H1 (cell line): ENCODE measurements around the gene SGCG. TPM values are rescaled to one million over a fixed set of nuclear protein-coding genes. Genes with fewer than 3 reads are reported as not detected.

ENCODE experiments used
- CTCF ChIA-PET: fragments of 300-600 bp; sonication (Branson Sonifier 250); formaldehyde crosslinking; loops from one replicate; lab custom pipeline; 2021; ENCODE audit not compliant: partially characterized antibody; lab: Charles Lee
- POLR2A ChIA-PET: fragments of 300-600 bp; sonication (Branson Sonifier 250); formaldehyde crosslinking; loops from one replicate; lab custom pipeline; 2021; ENCODE audit warnings: inconsistent platforms; ENCODE audit not compliant: partially characterized antibody; lab: Charles Lee
- DNase-seq, 2 experiments: peaks; one replicate each; pipeline versions ENCODE4 v3.0.0 to v3.0.0-alpha.2; 2010 to 2022; ENCODE audit warnings: low spot score in 2 of 2, low read depth in 1 of 2, mixed read lengths in 1 of 2
- FAIRE-seq: peaks from 2 replicates; lab custom pipeline; 2011; peaks lifted over from hg19 to GRCh38; lab: Jason Lieb, UNC
- H2AFZ ChIP-seq: 2 replicates; pipeline ENCODE4 v1.8.1; 2012; ENCODE audit warnings: low read length, inconsistent platforms
- H2AK5ac ChIP-seq: 2 replicates; pipeline ENCODE4 v1.6.1; 2013; ENCODE audit warnings: low read depth, low read length
- H2BK120ac ChIP-seq: replicated peaks from 2 replicates; pipeline ENCODE3; 2013; ENCODE audit warnings: low read depth, low read length, inconsistent platforms
- H2BK12ac ChIP-seq: 2 replicates; pipeline ENCODE4 v1.6.1; 2013; ENCODE audit warnings: low read depth, low read length
- H2BK15ac ChIP-seq: 2 replicates; pipeline ENCODE4 v1.6.1; 2013; ENCODE audit warnings: low read length
- H2BK20ac ChIP-seq: 2 replicates; pipeline ENCODE4 v1.6.1; 2013; ENCODE audit warnings: low read length
- H2BK5ac ChIP-seq: 2 replicates; pipeline ENCODE4 v1.6.1; 2013; ENCODE audit warnings: low read depth, low read length
- H3K14ac ChIP-seq: 2 replicates; pipeline ENCODE4 v1.6.1; 2013; ENCODE audit warnings: inconsistent platforms; ENCODE audit not compliant: insufficient read length
- H3K18ac ChIP-seq: 2 replicates; pipeline ENCODE4 v1.6.1; 2013; ENCODE audit warnings: low read length; ENCODE audit errors: extremely low read depth
- H3K23ac ChIP-seq: 2 replicates; pipeline ENCODE4 v1.6.1; 2013; ENCODE audit warnings: inconsistent platforms; ENCODE audit not compliant: insufficient read length
- H3K23me2 ChIP-seq: 2 replicates; pipeline ENCODE4 v1.6.1; 2013; ENCODE audit warnings: low read depth, low read length
- H3K27ac ChIP-seq: 2 replicates; pipeline ENCODE4 v1.6.1; 2011; ENCODE audit warnings: low read depth, low read length, inconsistent platforms
- H3K27me3 ChIP-seq, 4 experiments: replicated peaks in 1 of 4; 1 replicate in 1 of 4; 2 replicates in 3 of 4; pipeline versions ENCODE4 v1.6.1 to v1.8.1; 2011 to 2013; ENCODE audit warnings: low read length in 3 of 4, mild to moderate bottlenecking in 3 of 4, inconsistent platforms in 2 of 4, mixed read lengths in 2 of 4, moderate library complexity in 1 of 4; ENCODE audit not compliant: control insufficient read depth in 3 of 4, insufficient read depth in 3 of 4; ENCODE audit errors: extremely low read depth in 1 of 4
- H3K36me3 ChIP-seq, 4 experiments: 2 replicates each; pipeline versions ENCODE4 v1.6.1 to v1.8.1; 2011 to 2013; ENCODE audit warnings: mild to moderate bottlenecking in 4 of 4, low read length in 3 of 4, moderate library complexity in 2 of 4, control low read depth in 1 of 4, inconsistent platforms in 1 of 4; ENCODE audit not compliant: insufficient read depth in 4 of 4, control insufficient read depth in 2 of 4
- H3K4ac ChIP-seq: replicated peaks from 2 replicates; pipeline ENCODE3; 2013; ENCODE audit warnings: low read length, low read depth, mixed read lengths, inconsistent platforms; ENCODE audit not compliant: insufficient read length
- H3K4me1 ChIP-seq, 4 experiments: replicated peaks in 1 of 4; 1 replicate in 1 of 4; 2 replicates in 3 of 4; pipeline versions ENCODE4 v1.6.1 to v1.8.1; 2011 to 2013; ENCODE audit warnings: low read length in 3 of 4, inconsistent platforms in 2 of 4, mixed read lengths in 1 of 4; ENCODE audit not compliant: insufficient read depth in 4 of 4, control insufficient read depth in 3 of 4
- H3K4me2 ChIP-seq, 2 experiments: 2 replicates each; pipeline versions ENCODE4 v1.6.1 to v1.8.1; 2011 to 2013; ENCODE audit warnings: low read depth in 2 of 2, low read length in 2 of 2, control low read depth in 1 of 2, inconsistent platforms in 1 of 2, mild to moderate bottlenecking in 1 of 2; ENCODE audit not compliant: insufficient read depth in 1 of 2
- H3K4me3 ChIP-seq, 4 experiments: fragments of 200-600, 300-600 bp in 1 of 4; sonication (generic), shearing (Covaris generic), sonication (Bioruptor Twin) in 1 of 4; 2 replicates each; pipeline versions ENCODE4 v1.5.1 to v1.8.1; 2011 to 2016; ENCODE audit warnings: low read length in 4 of 4, low read depth in 3 of 4, control low read depth in 2 of 4, inconsistent platforms in 2 of 4, mild to moderate bottlenecking in 2 of 4, mixed read lengths in 1 of 4, moderate library complexity in 1 of 4; ENCODE audit not compliant: insufficient read depth in 2 of 4; ENCODE audit errors: extremely low read depth in 1 of 4
- H3K56ac ChIP-seq: replicated peaks from 2 replicates; pipeline ENCODE3; 2013; ENCODE audit warnings: low read depth, mild to moderate bottlenecking, mixed read lengths, low read length, inconsistent platforms; ENCODE audit not compliant: insufficient read length
- H3K79me1 ChIP-seq: 2 replicates; pipeline ENCODE4 v1.6.1; 2013; ENCODE audit warnings: low read depth, low read length, control low read depth
- H3K79me2 ChIP-seq, 2 experiments: 2 replicates each; pipeline versions ENCODE4 v1.6.1 to v1.8.1; 2012 to 2013; ENCODE audit warnings: low read length in 2 of 2, mild to moderate bottlenecking in 2 of 2, inconsistent platforms in 1 of 2; ENCODE audit not compliant: insufficient read depth in 2 of 2, control insufficient read depth in 1 of 2
- H3K9ac ChIP-seq, 4 experiments: replicated peaks in 1 of 4; 1 replicate in 1 of 4; 2 replicates in 3 of 4; pipeline versions ENCODE4 v1.6.1 to v1.8.1; 2011 to 2013; ENCODE audit warnings: low read depth in 3 of 4, low read length in 3 of 4, control low read depth in 2 of 4, mild to moderate bottlenecking in 2 of 4, moderate library complexity in 2 of 4, inconsistent platforms in 1 of 4; ENCODE audit errors: extremely low read depth in 1 of 4
- H3K9me3 ChIP-seq, 2 experiments: 2 replicates each; pipeline versions ENCODE4 v1.6.1 to v1.8.1; 2012 to 2013; ENCODE audit warnings: mild to moderate bottlenecking in 2 of 2, moderate library complexity in 2 of 2, control low read depth in 1 of 2, inconsistent platforms in 1 of 2, low read depth in 1 of 2, low read length in 1 of 2, mixed read lengths in 1 of 2; ENCODE audit not compliant: insufficient read depth in 2 of 2
- H4K20me1 ChIP-seq, 2 experiments: replicated peaks in 1 of 2; 2 replicates each; pipeline versions ENCODE3 to v1.8.1; 2011 to 2013; ENCODE audit warnings: inconsistent platforms in 2 of 2, low read length in 2 of 2, mild to moderate bottlenecking in 1 of 2; ENCODE audit not compliant: insufficient read depth in 2 of 2, control insufficient read depth in 1 of 2
- H4K5ac ChIP-seq: 2 replicates; pipeline ENCODE4 v1.6.1; 2013; ENCODE audit warnings: low read length, low read depth, mixed read lengths, inconsistent platforms; ENCODE audit not compliant: insufficient read length
- H4K8ac ChIP-seq: 2 replicates; pipeline ENCODE4 v1.8.0; 2013; ENCODE audit warnings: mild to moderate bottlenecking, moderate library complexity, low read length, inconsistent platforms; ENCODE audit not compliant: insufficient read depth; ENCODE audit errors: extremely low read depth
- H4K91ac ChIP-seq: replicated peaks from 2 replicates; pipeline ENCODE3; 2013; ENCODE audit warnings: low read length, mixed read lengths, inconsistent platforms; ENCODE audit not compliant: insufficient read length
- BACH1 ChIP-seq: IDR thresholded peaks from 2 replicates; pipeline ENCODE4 v1.6.1; 2012; ENCODE audit warnings: low read length, improper control_type of control experiment
- CBX8 ChIP-seq: fragments of 300-800, 300-1000 bp; sonication (generic); IDR thresholded peaks from 2 replicates; pipeline ENCODE4 v1.7.1; 2016; ENCODE audit warnings: low read depth, low read length, borderline replicate concordance
- CEBPB ChIP-seq: IDR thresholded peaks from 2 replicates; pipeline ENCODE4 v1.6.1; 2012; ENCODE audit warnings: low read depth, low read length
- EZH2 ChIP-seq: fragments of 200-600 bp; sonication (generic); IDR thresholded peaks from 2 replicates; pipeline ENCODE4 v1.7.1; 2012; ENCODE audit warnings: low read depth, mild to moderate bottlenecking, moderate library complexity, low read length, inconsistent platforms; ENCODE audit not compliant: severe bottlenecking
- NRF1 ChIP-seq: IDR thresholded peaks from 2 replicates; pipeline ENCODE4 v1.6.1; 2011; ENCODE audit warnings: mild to moderate bottlenecking, low read depth, low read length, improper control_type of control experiment
- PHF8 ChIP-seq: fragments of 200-600 bp; sonication (generic); conservative IDR thresholded peaks from 2 replicates; pipeline ENCODE4 v1.7.1; 2012; ENCODE audit warnings: low read depth, mild to moderate bottlenecking, inconsistent platforms, low read length, moderate library complexity
- POLR2AphosphoS5 ChIP-seq: IDR thresholded peaks from 2 replicates; pipeline ENCODE4 v1.6.1; 2011; ENCODE audit warnings: low read depth, low read length
- RAD21 ChIP-seq, 2 experiments: IDR thresholded peaks in 1 of 2; conservative IDR thresholded peaks in 1 of 2; 2 replicates each; pipeline ENCODE4 v1.6.1; 2011; ENCODE audit warnings: low read depth in 2 of 2, low read length in 2 of 2, improper control_type of control experiment in 1 of 2, inconsistent platforms in 1 of 2, mild to moderate bottlenecking in 1 of 2, moderate library complexity in 1 of 2
- RNF2 ChIP-seq: fragments of 200-900, 300-1000 bp; sonication (generic); IDR thresholded peaks from 2 replicates; pipeline ENCODE4 v1.7.1; 2016; ENCODE audit warnings: borderline replicate concordance, low read depth, mild to moderate bottlenecking, antibody characterized with exemption, low read length; ENCODE audit not compliant: poor library complexity, severe bottlenecking; ENCODE audit errors: missing control alignments
- SAP30 ChIP-seq: fragments of 300-600 bp; sonication (generic); IDR thresholded peaks from 2 replicates; pipeline ENCODE4 v1.7.1; 2012; ENCODE audit warnings: low read length, moderate library complexity, mild to moderate bottlenecking, inconsistent platforms; ENCODE audit not compliant: insufficient read depth, insufficient replicate concordance
- SRF ChIP-seq: IDR thresholded peaks from 2 replicates; pipeline ENCODE4 v1.6.1; 2011; ENCODE audit warnings: mild to moderate bottlenecking, low read depth, low read length, moderate library complexity
- TAF1 ChIP-seq: IDR thresholded peaks from 2 replicates; pipeline ENCODE4 v1.6.1; 2011; ENCODE audit warnings: mild to moderate bottlenecking, low read depth, low read length
- TBP ChIP-seq: IDR thresholded peaks from 2 replicates; pipeline ENCODE4 v1.6.1; 2011; ENCODE audit warnings: low read depth, low read length, improper control_type of control experiment
- WGBS, 2 experiments: shearing (Covaris generic) in 1 of 2; methylation state at CpG; one replicate each; pipeline versions ENCODE4 v1.1.6 to v1.1.7; 2013 to 2015; ENCODE audit warnings: low lambda C conversion rate in 2 of 2, mixed read lengths in 2 of 2, inconsistent platforms in 1 of 2, low coverage in 1 of 2, missing lambda C conversion rate in 1 of 2; ENCODE audit not compliant: insufficient replicate concordance in 2 of 2, insufficient coverage in 1 of 2, insufficient read length in 1 of 2; ENCODE audit errors: extremely low coverage in 1 of 2, missing lambda C conversion rate in 1 of 2; 5-methylcytosine and 5-hydroxymethylcytosine counted together
- polyA plus RNA-seq, 7 experiments: library from polyadenylated mRNA; depleted of rRNA in 3 of 7; stranded (reverse) in 5 of 7; unstranded in 2 of 7; fragments of >200 nt in 5 of 7; fragments of 200-250 nt in 2 of 7; gene quantifications; 1 replicate in 5 of 7; 2 replicates in 1 of 7; 4 replicates in 1 of 7; pipeline versions ENCODE4 v1.2.1 to v1.2.3, GENCODE V29; 2011 to 2013; ENCODE audit warnings: missing spikeins in 2 of 7, mixed read lengths in 2 of 7
- total RNA-seq: library from RNA; stranded (reverse); fragmentation: NEBNext Ultra II Directional; extraction: Animal tissue kit (Norgen Biotek cat#: 25700); gene quantifications from 2 replicates; pipeline ENCODE4 v1.2.1, GENCODE V29; 2021

SGCG gene
- total and polyA plus RNA-seq, 2 of the 8 experiments (the other 6 are each of a cell fraction or from before 2014, with no cell fraction given): 0.05 TPM; not detected in 1

DNA sequence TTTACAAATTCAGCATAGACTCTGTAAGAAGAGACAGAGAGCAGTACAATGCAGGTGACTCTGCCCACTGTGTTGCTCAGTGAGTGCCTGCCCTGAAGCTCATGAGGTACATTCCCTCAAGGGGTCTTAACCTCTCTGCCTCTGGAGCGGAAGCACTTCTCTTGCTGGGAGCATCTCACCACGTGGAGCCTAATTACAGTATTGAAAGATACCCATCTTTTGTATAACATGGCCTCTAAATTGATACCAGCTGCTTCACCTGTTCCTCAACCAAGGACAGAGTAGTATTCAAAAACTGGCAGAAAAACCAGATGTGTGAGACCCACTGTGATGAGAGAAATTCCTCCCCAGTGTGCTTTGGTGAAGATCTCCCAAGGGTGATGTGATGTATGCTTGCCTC lies 175.6 kb downstream of the SGCG start:
- Histone ChIP-seq H3K27ac (no peak overlapping the region), H4K5ac (no peak overlapping the region), H2AK5ac (no peak overlapping the region), H4K8ac (no peak overlapping the region), H2BK20ac (no peak overlapping the region), H3K27me3 (no peaks in the 10 kb centered on the region), H3K79me2 (no peaks in the 10 kb centered on the region; a peak in 1 of 4 replicates), H3K23me2 (no peaks in the 10 kb centered on the region), H4K91ac (no peak overlapping the region), H2AFZ (no peak overlapping the region), H3K4ac (no peak overlapping the region), H3K79me1 (no peaks in the 10 kb centered on the region), H2BK120ac (no peak overlapping the region), H3K4me2 (no peak overlapping the region), H3K9me3 (no peaks in the 10 kb centered on the region), H3K36me3 (peaks cover 2 to 63% (median 30%) of the 10 kb centered on the region in 4 experiments; a peak in 7 of 8 replicates), H3K56ac (no peak overlapping the region), H3K14ac (no peak overlapping the region), H3K4me1 (no peaks in the 10 kb centered on the region), H2BK5ac (no peak overlapping the region), H2BK15ac (no peak overlapping the region), H3K4me3 (no peak overlapping the region), H2BK12ac (no peak overlapping the region), H4K20me1 (peaks cover 0 to 6% of the 10 kb centered on the region in 2 experiments), H3K18ac (no peak overlapping the region), H3K23ac (no peak overlapping the region), H3K9ac (no peak overlapping the region)
- FAIRE-seq: no peak
- ChIA-PET POLR2A (no interaction called here), CTCF (no interaction called here)
- WGBS, 2 experiments: 90% methylated on average over 2 of the region's 2 CpGs; no CpG with 5 or more reads in 1 of the 2 experiments
- no peak for DNase-seq
- TF ChIP-seq EZH2 (no peak), NRF1 (no peak), TAF1 (no peak), RNF2 (no peak), SAP30 (no peak), POLR2AphosphoS5 (no peak), TBP (no peak), PHF8 (no peak), CEBPB (no peak), SRF (no peak), BACH1 (no peak), CBX8 (no peak), RAD21 (IDR thresholded peaks at IDR 0.05 in 1 of 2, conservative IDR thresholded peaks at IDR 0.05 in 1 of 2; ENCODE audit: low read depth in 2 of 2, low read length in 2 of 2) (no peak)
